KMS-11 (cell line): ENCODE data around the gene PMVK.
A peak's percentile ranks its signal among the peaks of the same experiment; 100 is the strongest.

Source experiments
- H2AFZ ChIP-seq: fragments of 200-600 bp; sonication (generic); 2 replicates; pipeline ENCODE4 v1.6.1; 2016; ENCODE audit warnings: antibody characterized with exemption, mixed run types, low read depth
- H3K27ac ChIP-seq: fragments of 200-600 bp; sonication (generic); 2 replicates; pipeline ENCODE4 v1.6.1; 2016; ENCODE audit warnings: mild to moderate bottlenecking, mixed run types
- H3K27me3 ChIP-seq: fragments of 200-600 bp; sonication (generic); 2 replicates; pipeline ENCODE4 v1.6.1; 2017; ENCODE audit warnings: mild to moderate bottlenecking, low read depth, mixed run types, moderate library complexity; ENCODE audit not compliant: insufficient read depth
- H3K36me3 ChIP-seq: fragments of 200-600 bp; sonication (generic); 2 replicates; pipeline ENCODE4 v1.6.1; 2017; ENCODE audit warnings: mild to moderate bottlenecking, mixed run types; ENCODE audit not compliant: insufficient read depth
- H3K4me1 ChIP-seq: fragments of 200-600 bp; sonication (generic); 2 replicates; pipeline ENCODE4 v1.6.1; 2016; ENCODE audit warnings: mild to moderate bottlenecking, low read depth, mixed run types; ENCODE audit not compliant: poor library complexity, severe bottlenecking
- H3K4me2 ChIP-seq: fragments of 200-600 bp; sonication (generic); 2 replicates; pipeline ENCODE4 v1.7.0; 2016; ENCODE audit warnings: mild to moderate bottlenecking, mixed run types
- H3K4me3 ChIP-seq: fragments of 200-600 bp; sonication (generic); IDR thresholded peaks from 2 replicates; pipeline ENCODE4 v1.6.1; 2017; ENCODE audit warnings: low read depth, low read length, mixed read lengths; ENCODE audit not compliant: insufficient read depth
- H3K79me2 ChIP-seq: fragments of 200-600 bp; sonication (generic); 2 replicates; pipeline ENCODE4 v1.6.1; 2016; ENCODE audit warnings: low read depth, mixed run types; ENCODE audit not compliant: insufficient read depth
- H3K9ac ChIP-seq: fragments of 200-600 bp; sonication (generic); 2 replicates; pipeline ENCODE4 v1.6.1; 2016; ENCODE audit warnings: mild to moderate bottlenecking, mixed run types
- H4K20me1 ChIP-seq: fragments of 200-600 bp; sonication (generic); 2 replicates; pipeline ENCODE4 v1.6.1; 2016; ENCODE audit warnings: mild to moderate bottlenecking, mixed run types; ENCODE audit not compliant: insufficient read depth
- CTCF ChIP-seq: fragments of 200-600 bp; sonication (generic); conservative IDR thresholded peaks from 2 replicates; pipeline ENCODE4 v1.6.1; 2017; ENCODE audit warnings: low read depth, mild to moderate bottlenecking, antibody characterized with exemption, low read length, moderate library complexity, mixed read lengths

PMVK gene

GRCh38 chr1:154974102-154974807 lies 37.7 kb upstream of the PMVK start, which contains the start of gene CKS1B:
Gene CKS1B, plus strand, starts transcription at chr1:154974681. Its CDS starts 65 bp downstream, at chr1:154974746.
- no peak for TF ChIP-seq CTCF
- Histone ChIP-seq H3K27me3 (no peaks in the 10 kb centered on the region), H3K4me2 (peak within 1 kb of the TSS; percentile 89), H3K36me3 (peaks cover 10% of the 10 kb centered on the region; the same call in 1 of the 2 replicates), H4K20me1 (no peaks in the 10 kb centered on the region), H3K27ac (peak within 1 kb of the TSS; percentile 77), H3K9ac (peak within 1 kb of the TSS; percentile 76), H3K4me1 (peaks cover 66% of the 10 kb centered on the region), H2AFZ (peak within 1 kb of the TSS; percentile 28), H3K79me2 (peaks cover 88% of the 10 kb centered on the region), H3K4me3 (peak within 1 kb of the TSS; percentile 98)

GRCh38 chr1:154973344-154974101 lies 37.0 kb upstream of the PMVK start:
- Histone ChIP-seq H3K4me3 (peak overlapping the region; percentile 92), H3K27me3 (no peaks in the 10 kb centered on the region), H4K20me1 (no peaks in the 10 kb centered on the region), H3K27ac (peak overlapping the region; percentile 77), H3K79me2 (peaks cover 88% of the 10 kb centered on the region), H3K9ac (peak overlapping the region; percentile 76), H3K4me1 (peaks cover 72% of the 10 kb centered on the region), H3K4me2 (peak overlapping the region; percentile 60), H3K36me3 (peaks cover 8% of the 10 kb centered on the region; the same call in 1 of the 2 replicates), H2AFZ (peak overlapping the region; percentile 28; the same call in 1 of the 2 replicates)
- peak; percentile 61; the same call in 1 of the 2 replicates for TF ChIP-seq CTCF

GRCh38 chr1:154972517-154973343 lies 36.2 kb upstream of the PMVK start:
- H3K27ac ChIP-seq, result peak overlapping the region; percentile 77; the same call in 1 of the 2 replicates
- no peak overlapping the region for H3K4me3 ChIP-seq
- H3K27me3 ChIP-seq, result no peaks in the 10 kb centered on the region
- H3K4me1 ChIP-seq, result peaks cover 67% of the 10 kb centered on the region
- H2AFZ ChIP-seq, result no peak overlapping the region
- no peak overlapping the region; the same call in 1 of the 2 replicates for H3K9ac ChIP-seq
- H3K36me3 ChIP-seq, result peaks cover 5% of the 10 kb centered on the region; the same call in 1 of the 2 replicates
- H3K4me2 ChIP-seq, result peak overlapping the region; percentile 60
- no peak for TF ChIP-seq CTCF
- peaks cover 80% of the 10 kb centered on the region for H3K79me2 ChIP-seq
- H4K20me1 ChIP-seq, result no peaks in the 10 kb centered on the region

- no peak overlapping the region for H3K9ac ChIP-seq
- no peaks in the 10 kb centered on the region; the same call in 1 of the 2 replicates for H3K36me3 ChIP-seq
- no peak overlapping the region for H3K4me3 ChIP-seq
- TF ChIP-seq CTCF, result no peak
- peaks cover 61% of the 10 kb centered on the region for H3K4me1 ChIP-seq
- no peaks in the 10 kb centered on the region for H3K27me3 ChIP-seq
- no peak overlapping the region; the same call in 1 of the 2 replicates for H3K27ac ChIP-seq
- H3K79me2 ChIP-seq, result peaks cover 79% of the 10 kb centered on the region
- H4K20me1 ChIP-seq, result no peaks in the 10 kb centered on the region
- H3K4me2 ChIP-seq, result peak overlapping the region; percentile 60; the same call in 1 of the 2 replicates
- H2AFZ ChIP-seq, result no peak overlapping the region
Observed at GRCh38 chr1:154972213-154972516, 35.6 kb upstream of the PMVK start.
